HepG2 (cell line): Measurements from ENCODE around the gene POLR1G. TPM values are rescaled to one million over a fixed set of nuclear protein-coding genes. Genes with fewer than 3 reads are reported as not detected.

ENCODE experiments used
- ARID4A ChIP-seq: sonication (generic); formaldehyde crosslinking; IDR thresholded peaks from 2 replicates; pipeline ENCODE4 v1.5.0; 2020; ENCODE audit warnings: mild to moderate bottlenecking, missing genetic modification reagents, borderline replicate concordance
- CCDC6 ChIP-seq: sonication (generic); formaldehyde crosslinking; IDR thresholded peaks from 2 replicates; pipeline ENCODE4 v1.8.1; 2022; ENCODE audit warnings: mild to moderate bottlenecking, missing genetic modification reagents, moderate library complexity
- HDAC1 ChIP-seq: sonication (generic); formaldehyde crosslinking; IDR thresholded peaks from 2 replicates; pipeline ENCODE4 v1.5.1; 2020; ENCODE audit warnings: mild to moderate bottlenecking, missing genetic modification reagents
- LRRFIP1 ChIP-seq: sonication (generic); formaldehyde crosslinking; conservative IDR thresholded peaks from 2 replicates; pipeline ENCODE4 v1.4.0; 2020; ENCODE audit warnings: missing genetic modification reagents
- RCOR2 ChIP-seq: IDR thresholded peaks from 2 replicates; pipeline ENCODE4 v1.6.1; 2016; ENCODE audit warnings: missing biosample characterization, missing genetic modification reagents
- ZBTB14 ChIP-seq: sonication (generic); formaldehyde crosslinking; IDR thresholded peaks from 2 replicates; pipeline ENCODE4 v1.4.0; 2020; ENCODE audit warnings: missing genetic modification reagents
- ZFP90 ChIP-seq: sonication (generic); formaldehyde crosslinking; IDR thresholded peaks from 2 replicates; pipeline ENCODE4 v1.8.0; 2022; ENCODE audit warnings: missing genetic modification reagents, mild to moderate bottlenecking, inconsistent platforms, borderline replicate concordance
- ZNF703 ChIP-seq: sonication (generic); formaldehyde crosslinking; IDR thresholded peaks from 2 replicates; pipeline ENCODE4 v1.5.1; 2020; ENCODE audit warnings: missing genetic modification reagents, mild to moderate bottlenecking, moderate library complexity, borderline replicate concordance
- ZNF891 ChIP-seq: sonication (generic); formaldehyde crosslinking; IDR thresholded peaks from 2 replicates; pipeline ENCODE4 v1.5.0; 2020; ENCODE audit warnings: mild to moderate bottlenecking, missing genetic modification reagents
- polyA plus RNA-seq, 8 experiments: library from polyadenylated mRNA; depleted of rRNA in 3 of 8; stranded (reverse) in 7 of 8; unstranded in 1 of 8; fragments of >200 nt; fragmentation: Illumina TruSeq in 4 of 8; extraction: Trizol in 4 of 8; gene quantifications; 2 replicates each; pipeline versions ENCODE4 v1.2.1 to v1.2.3, GENCODE V29; 2011 to 2016; ENCODE audit warnings: low read depth in 4 of 8, missing spikeins in 1 of 8, mixed read lengths in 1 of 8; ENCODE audit not compliant: insufficient read depth in 1 of 8
- total RNA-seq, 5 experiments: library from RNA; depleted of rRNA; stranded (reverse); fragments of >200 nt; fragmentation: Illumina TruSeq; extraction: Trizol; gene quantifications; 2 replicates each; pipeline ENCODE4 v1.2.3, GENCODE V29; 2016; ENCODE audit warnings: low read depth in 1 of 5

The POLR1G gene
- total and polyA plus RNA-seq, 2 of the 13 experiments (the other 11 are each of a cell fraction or from before 2014, with no cell fraction given), result 3.5 to 20.8 TPM

- peak; percentile 31; the same call in 1 of the 2 replicates for TF ChIP-seq ARID4A (CRISPR knock-in tag)
- no peak for TF ChIP-seq ZNF703 (CRISPR knock-in tag)
- TF ChIP-seq ZFP90 (CRISPR knock-in tag), result peak; percentile 37; the same call in 1 of the 2 replicates
- TF ChIP-seq HDAC1, result peak; percentile 6; the same call in 1 of the 2 replicates
- no peak for TF ChIP-seq CCDC6
- TF ChIP-seq RCOR2 (CRISPR knock-in tag), result peak; percentile 67
- 0 out of 2 replicates have a peak, but pooled peaks have one; percentile 24 for TF ChIP-seq ZBTB14 (CRISPR knock-in tag)
- no peak for TF ChIP-seq LRRFIP1 (CRISPR knock-in tag)
- TF ChIP-seq ZNF891 (CRISPR knock-in tag), result no peak
Measured at GRCh38 chr19:45446295-45446694, 39.9 kb downstream of the POLR1G start (continued).
